HG03097 (cell line): ENCODE data around the gene PVR.
"Not testable (repeated sequence)": the region's sequence is repeated elsewhere in the genome, so short reads cannot be mapped to it uniquely, and the experiment has no call there.

Source experiments
- ATAC-seq: cut with Tn5 transposase; IDR thresholded peaks from one replicate; pipeline ENCODE4 v1.9.1; 2021; ENCODE audit not compliant: unreplicated experiment, low FRiP score

PVR gene, protein sequence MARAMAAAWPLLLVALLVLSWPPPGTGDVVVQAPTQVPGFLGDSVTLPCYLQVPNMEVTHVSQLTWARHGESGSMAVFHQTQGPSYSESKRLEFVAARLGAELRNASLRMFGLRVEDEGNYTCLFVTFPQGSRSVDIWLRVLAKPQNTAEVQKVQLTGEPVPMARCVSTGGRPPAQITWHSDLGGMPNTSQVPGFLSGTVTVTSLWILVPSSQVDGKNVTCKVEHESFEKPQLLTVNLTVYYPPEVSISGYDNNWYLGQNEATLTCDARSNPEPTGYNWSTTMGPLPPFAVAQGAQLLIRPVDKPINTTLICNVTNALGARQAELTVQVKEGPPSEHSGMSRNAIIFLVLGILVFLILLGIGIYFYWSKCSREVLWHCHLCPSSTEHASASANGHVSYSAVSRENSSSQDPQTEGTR

DNA sequence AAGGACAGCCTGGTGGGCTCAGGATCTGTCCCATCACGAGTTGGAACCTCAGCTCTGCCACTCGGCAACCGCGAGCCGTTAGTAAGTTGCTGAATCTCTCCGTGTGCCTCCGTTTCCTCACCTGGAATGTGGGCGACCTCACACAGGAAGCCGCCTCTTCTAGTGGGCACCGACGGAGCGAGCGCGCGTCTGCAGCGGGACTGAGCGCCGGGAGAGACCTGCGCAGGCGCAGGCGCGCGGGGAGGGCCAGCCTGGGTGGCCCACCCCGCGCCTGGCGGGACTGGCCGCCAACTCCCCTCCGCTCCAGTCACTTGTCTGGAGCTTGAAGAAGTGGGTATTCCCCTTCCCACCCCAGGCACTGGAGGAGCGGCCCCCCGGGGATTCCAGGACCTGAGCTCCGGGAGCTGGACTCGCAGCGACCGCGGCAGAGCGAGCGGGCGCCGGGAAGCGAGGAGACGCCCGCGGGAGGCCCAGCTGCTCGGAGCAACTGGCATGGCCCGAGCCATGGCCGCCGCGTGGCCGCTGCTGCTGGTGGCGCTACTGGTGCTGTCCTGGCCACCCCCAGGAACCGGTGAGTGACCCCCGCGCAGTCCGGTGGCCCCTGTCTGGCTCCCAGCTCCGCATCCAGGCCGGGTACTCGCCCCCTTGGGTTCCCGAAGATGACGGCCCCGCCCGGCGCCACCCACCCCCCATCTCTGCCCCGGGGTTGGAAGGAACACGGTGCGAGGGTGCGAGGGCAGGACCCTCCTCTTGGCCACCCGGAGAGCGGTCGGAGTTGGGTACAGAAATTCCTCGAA lies at the start of gene PVR:
TSS of gene PVR (plus strand) at position 306 of the 797 bp plus-strand sequence. CDS start at position 493, 187 bp downstream.
- no peak for ATAC-seq

DNA sequence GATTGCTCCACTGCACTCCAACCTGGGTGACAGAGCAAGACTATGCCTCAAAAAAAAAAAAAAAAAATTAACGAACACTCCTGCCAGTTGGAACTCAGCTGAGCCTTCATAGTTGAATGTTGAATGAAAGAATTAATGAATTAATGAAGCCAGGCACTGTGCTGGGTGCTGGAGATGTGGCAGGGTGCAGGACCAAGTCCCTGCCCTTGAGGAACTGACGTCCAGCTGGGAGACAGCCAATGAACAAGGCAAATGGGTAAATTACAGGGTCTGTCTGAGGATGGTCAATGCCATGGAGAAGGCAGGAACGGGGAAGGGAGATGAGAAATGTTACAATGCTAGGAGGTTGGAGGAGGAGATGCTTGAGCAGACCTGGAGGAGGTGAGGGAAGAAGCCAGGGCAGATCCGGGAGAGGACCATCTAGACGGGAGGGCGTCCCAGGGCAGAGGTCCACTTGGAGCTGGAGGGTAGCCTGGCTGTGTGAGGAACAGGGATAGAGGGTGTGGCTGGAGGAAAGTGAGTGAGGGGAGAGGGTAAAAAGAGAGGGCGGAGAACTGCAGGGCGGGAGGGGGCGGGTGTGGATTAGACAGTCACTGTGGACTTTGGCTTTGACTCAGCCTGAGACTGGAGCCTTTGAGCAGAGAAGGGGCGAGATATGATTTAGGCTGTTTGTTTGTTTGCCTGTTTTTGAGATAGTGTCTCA lies 47.1 kb upstream of the PVR start:
- no peak for ATAC-seq

DNA sequence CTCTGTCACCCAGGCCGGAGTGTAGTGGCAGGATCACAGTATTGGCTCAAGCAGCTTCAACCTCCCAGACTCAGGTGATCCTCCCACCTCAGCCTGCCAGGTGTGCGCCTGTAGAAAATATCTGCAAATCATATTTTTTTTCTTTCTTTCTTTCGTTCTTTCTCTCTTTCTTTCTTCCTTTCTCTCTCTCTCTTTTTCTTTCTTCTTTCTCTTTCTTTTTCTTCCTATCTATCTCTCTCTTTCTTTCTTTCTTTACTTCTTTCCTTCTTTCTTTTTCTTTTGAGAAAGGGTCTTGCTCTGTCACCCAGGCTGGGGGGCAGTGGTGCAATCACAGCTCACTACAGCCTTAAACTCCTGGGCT lies 46.6 kb upstream of the PVR start:
- no peak for ATAC-seq

DNA sequence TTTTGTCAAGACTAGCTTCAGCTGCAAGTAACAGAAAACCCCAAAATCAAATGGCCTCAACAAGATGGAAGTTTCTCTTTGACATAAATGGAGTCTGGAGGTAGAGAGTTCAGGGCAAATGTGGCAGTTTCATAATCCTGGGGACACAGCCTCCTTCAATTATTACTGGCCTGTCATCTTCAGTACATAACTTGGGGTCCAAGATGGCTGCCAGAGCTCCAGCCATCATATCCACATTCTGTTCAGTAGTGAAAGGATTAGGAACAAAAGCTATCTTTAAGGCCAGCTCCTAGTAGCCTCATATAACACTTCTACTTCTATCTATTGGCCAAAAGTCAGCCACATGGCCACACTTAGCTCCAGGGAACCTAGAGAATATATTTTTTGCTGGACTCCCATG lies 45.4 kb upstream of the PVR start:
- no peak for ATAC-seq

DNA sequence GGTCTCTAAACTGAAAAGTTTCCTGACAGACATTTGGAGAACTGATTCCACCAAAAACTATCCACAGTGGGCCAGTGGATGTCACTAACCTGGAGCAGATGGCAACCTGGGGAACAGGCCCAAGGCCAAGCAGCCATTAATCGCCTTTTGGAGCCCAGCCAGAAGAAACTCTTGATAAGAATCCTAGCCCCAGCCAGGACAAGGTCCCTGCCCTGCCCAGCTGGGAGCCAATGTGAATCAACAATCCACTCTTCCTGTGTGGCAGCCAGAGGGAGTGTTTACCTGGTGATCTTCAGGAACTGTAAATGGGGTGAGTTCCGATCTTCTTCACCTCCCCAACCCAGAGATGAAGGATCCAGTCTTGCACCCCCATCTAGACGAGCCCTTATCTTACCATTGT lies 44.8 kb upstream of the PVR start:
- ATAC-seq = no peak

DNA sequence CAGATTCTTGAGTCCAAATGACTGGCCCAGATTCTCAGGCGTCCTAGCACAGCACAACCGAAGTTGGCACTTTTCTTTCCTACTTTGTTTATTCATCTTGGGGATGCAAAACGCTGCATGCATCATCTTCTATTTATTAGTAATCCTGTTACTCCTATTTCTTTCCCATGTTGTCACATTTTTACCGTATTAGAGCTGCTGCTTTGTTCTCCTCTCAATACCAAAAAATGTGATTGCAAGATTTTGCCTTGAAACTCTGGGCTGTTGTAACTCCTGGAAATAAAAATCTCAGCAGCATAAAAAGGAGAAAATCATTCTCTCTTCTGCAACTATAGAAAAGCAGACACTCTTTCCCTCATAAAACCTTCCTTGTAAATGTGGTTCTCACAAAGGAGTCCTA lies 43.2 kb upstream of the PVR start:
- ATAC-seq = no peak

DNA sequence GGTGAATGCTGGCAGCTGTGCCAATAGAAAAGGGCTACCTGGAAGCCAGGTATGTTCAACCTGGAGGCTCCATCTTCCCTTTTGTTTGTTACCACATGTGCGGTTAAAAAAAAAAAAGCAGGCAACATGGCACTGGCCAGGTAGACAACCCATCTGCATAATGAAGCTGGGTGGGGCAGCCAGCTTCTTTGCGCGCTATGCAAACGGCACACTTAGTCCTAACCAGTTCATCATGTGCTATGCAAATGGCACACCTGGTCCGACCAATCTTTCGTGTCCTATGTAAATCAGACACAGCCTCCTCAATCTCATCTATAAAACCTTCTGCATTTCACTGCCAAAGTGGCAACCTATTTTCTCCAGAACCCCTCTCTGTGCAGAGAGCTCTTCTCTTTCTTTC lies 41.6 kb upstream of the PVR start:
- no peak for ATAC-seq

DNA sequence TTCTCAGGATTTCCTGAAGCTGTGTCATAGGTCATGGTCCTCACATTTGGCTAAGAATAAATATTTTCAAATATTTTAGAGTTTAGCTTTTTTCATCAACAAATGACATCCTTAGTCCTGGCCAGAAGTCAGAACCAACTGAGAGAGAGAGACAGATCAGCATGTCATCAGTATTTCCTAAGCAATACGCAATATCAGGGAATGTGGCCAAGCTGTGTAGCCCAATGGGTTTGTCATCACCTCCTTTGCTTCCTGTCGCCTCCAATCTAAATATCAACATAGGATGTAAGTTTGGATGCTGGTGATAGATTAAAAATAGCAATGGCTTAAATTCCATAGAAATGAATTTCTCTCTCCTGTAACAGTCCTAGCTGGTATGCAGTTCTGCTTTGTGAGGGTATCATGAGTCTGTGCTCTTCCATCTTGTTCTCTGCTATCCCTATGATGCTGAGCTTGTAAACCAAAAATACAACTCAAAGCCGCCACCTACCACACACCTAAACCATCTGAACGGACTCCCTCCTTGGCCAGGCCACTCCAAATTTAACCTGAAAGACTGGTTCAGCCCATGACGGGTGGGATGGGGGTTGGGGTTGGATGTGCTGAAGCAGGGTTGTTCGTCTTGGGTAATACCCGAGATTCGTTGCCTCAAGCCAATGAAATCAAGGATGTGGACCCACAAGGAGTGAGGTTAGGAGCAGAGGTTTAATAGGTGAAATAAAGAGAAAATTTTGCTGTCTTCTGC lies 40.3 kb upstream of the PVR start:
- no peak for ATAC-seq

DNA sequence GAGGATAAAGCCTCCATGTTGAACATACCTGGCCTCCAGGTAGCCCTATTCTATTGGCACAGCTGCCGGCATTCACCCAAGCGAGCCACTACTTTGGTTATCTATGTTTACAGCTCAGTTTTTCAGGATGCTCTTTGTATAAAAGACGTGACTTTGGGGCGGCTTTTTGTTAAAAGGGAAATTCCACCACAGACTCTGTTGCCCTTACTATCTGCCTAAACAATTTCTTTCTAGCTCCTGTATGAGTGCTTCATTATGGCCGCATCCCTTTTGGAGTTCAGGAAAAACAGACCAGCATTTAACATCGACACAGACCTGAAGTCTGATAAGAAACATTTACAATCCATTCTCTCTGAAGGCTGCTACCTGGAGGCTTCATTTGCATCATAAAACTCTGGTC lies 39.5 kb upstream of the PVR start:
- no peak for ATAC-seq

DNA sequence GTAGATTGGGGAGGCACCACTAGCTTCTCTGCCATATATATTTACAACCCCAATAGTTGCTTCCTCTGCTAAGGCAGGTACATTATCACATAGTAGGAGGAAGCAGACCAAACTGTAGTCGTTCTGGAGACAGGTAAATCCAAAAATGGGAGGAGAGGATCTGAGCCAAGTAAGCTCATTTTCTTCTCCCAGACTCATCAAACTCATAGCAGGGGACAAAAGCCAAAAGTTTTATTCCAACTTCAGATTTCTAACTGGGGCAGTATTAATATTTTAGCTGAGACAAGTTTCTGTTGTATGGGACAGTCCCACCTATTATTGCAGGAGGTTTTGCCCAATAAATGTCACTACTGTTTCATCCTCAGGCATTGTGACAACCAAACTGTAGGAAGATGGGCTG lies 38.2 kb upstream of the PVR start:
- ATAC-seq = no peak

DNA sequence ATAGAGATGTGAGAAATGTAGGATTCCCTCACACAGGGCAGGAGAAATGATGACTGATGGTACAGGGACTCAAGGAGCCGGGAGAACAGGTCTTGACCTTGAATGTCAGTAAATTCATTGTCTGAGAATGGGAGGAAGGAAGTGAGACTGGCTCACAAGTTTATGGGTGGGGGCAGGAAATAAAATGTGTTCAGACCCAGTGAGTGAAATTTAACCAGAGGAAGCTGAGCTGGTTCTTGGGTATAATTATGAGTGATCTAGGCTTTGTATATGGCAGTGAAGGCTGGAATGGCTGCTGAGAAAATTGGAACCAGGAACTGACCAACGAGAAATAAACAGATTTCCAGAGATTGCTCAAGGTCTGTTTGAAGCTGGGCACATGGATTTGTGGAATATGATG lies 36.7 kb upstream of the PVR start:
- no peak for ATAC-seq

DNA sequence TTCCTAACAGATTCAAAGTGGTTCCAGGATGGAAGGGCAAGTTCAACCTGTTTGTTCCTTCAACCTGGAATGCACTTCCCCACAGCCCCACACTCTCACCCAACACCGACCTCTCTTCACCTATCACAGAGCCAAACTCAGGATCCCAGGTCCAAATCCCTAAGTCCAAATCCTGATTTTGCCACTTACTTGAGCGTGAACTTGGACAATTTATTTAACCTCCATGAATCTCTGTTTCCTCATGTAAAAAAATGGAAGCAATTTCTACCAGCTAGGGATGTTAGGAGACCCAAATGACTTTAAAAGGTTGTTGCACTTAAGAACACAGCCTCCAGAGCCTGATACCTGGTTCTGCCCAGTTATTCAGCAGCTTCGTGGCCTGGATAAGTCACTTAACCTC lies 35.8 kb upstream of the PVR start:
- no peak for ATAC-seq

DNA sequence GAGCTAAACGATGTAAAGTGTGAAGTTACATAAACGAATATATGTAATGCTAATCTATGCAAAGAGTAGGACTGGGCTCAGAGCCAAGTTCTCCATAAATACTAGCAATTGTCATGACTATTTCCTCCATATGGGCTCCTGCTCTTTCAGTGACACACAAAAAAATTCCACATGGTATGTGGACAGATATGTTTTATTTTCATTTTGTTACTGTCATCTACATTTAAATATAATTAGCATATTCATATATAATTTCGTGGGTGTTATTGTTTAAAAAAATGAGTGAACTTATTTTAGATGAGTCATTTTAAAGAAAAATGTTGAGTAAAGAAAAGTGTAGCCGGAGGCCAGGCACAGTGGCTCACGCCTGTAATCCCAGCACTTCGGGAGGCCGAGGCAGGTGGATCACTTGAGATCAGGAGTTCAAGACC lies 35.3 kb upstream of the PVR start:
- ATAC-seq = no peak

DNA sequence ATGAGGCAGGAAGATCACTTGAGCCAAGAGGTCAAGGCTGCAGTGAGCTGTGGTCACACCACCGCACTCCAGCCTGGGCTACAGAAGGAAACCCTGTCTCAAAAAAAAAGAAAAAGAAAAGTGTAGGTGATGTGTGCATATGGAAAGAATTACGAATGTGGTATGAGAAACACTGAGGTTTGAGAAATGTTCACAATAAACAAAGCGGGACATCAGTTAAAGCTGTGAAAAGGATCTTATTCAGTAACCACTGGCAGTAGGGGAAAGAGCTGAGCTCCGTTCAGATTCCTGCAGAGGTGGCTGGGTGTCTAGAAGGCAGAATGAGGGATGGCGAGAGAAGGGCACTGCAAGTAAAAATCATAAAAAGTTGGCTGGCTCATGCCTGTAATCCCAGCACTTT lies 34.5 kb upstream of the PVR start:
- ATAC-seq = no peak

DNA sequence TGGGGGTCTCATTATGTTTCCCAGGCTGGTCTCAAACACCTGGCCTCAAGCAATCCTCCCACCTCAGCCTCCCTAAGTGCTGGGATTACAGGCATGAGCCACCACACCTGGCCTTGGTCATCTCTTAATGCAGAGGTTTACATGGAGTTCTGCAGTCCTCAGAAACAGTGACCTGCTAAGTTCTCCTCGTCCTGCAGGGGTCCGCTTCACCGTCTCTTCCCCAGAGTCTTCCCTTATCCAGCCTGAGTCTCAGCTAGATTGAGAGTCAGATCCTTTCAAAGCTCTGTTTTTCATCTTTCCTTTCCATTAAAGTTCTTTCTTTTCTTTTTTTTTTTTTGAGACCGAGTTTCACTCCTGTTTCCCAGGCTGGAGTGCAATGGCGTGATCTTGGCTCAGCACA lies 33.2 kb upstream of the PVR start:
- ATAC-seq = not testable (repeated sequence)

DNA sequence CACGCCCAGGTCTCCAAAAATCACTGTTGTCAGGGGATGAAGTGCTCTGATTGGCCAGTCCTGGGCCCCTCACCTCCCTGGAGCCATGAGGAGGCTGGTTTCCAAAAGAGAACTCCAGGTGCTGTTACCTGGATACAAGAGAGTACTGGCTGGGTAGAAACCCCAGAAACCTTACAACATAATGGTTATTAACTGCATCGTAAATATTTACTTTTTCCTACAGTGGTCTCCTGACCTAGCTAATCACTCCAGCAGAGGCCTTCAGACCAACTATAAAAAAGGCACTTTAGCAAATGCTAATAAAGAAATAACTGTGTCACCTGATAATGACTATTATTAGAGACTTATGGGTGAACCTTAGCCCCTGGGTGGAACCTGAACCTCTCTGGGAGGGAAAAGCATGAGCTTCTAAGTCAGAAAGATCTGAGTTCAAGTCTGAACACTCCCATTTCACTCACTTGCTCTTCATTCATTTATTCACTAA lies 31.9 kb upstream of the PVR start:
- no peak for ATAC-seq

DNA sequence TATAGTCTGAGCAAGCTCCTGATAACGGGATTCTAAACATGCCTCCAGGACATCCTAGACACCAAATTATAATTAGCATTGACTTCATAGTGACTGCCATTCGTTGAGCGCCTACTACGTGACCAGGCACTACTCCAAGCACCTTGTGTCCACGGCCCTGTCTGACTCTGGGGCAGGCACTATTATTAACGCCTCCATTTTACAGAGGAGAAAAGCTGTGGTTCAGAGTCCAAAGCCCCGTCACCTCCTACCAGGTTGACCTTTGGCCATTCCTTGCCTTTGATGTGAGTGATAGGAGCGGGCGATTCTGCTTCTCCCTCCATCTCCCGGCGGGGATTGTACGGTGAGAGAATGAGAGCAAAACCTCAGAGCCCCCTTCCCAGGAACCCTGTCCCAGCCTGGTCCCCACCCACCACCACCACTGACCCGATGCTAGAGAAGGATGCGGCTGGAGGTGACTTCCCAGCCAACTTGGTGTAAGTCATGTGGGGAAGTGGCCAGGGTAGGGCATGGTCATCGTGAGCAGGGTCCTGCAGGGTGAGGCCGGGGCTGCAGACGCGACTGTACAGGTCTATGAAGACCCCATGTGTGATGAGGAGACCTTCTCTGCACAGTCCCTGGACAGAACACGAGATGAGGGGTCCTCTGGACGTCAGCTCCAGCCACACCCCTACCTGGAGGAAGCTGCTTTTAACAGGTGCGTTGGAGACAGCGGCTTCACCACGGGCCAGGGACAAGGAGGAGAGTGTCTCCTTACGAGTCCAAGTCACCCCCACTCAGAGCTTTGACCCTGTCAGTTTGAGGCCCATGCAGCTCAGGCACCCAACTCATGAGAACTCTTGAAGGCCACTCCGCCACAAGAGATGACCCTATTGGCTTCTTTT lies 30.2 kb upstream of the PVR start, which contains the start of gene IGSF23:
TSS of gene IGSF23 (plus strand) at position 269 of the 884 bp plus-strand sequence. CDS start at position 352, 83 bp downstream.
- ATAC-seq = no peak

DNA sequence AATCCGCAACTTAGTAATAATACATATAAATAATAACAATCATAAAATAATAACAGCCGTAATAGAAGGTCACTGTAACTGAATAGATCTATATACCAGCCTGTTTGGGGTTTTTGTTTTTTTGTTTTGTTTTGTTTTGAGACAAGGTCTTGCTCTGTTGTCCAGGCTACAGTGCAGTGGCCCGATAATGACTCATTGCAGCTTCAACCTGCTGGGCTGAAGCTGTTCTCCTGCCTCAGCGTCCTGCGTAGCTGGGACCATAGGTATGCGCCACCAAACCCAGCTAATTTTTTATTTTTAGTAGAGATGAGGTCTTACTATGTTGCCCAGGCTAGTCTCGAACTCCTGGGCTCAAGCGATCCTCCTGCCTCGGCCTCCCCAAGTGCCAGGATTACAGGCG lies 29.4 kb upstream of the PVR start:
- ATAC-seq = no peak

DNA sequence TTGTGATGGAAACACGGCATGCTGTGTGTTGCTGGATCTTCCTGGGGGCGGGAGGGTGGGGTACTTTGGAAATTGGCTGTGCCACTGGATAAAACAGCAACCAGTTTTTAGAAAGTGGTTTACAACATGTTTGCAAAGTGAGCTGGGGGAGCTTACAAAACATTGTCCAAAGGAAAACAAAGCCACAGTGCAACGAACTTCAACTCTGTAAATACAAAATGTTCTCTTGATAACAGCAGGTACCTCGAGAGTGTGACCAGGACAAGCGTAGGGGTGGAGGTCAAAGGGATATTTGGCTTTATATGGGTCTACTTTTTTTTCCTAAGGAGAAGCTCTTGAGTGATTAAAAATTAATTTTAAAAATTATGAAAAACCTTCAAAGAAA lies 27.9 kb upstream of the PVR start:
- no peak for ATAC-seq
